Measurements from ENCODE around the gene ARHGAP4.

DNA sequence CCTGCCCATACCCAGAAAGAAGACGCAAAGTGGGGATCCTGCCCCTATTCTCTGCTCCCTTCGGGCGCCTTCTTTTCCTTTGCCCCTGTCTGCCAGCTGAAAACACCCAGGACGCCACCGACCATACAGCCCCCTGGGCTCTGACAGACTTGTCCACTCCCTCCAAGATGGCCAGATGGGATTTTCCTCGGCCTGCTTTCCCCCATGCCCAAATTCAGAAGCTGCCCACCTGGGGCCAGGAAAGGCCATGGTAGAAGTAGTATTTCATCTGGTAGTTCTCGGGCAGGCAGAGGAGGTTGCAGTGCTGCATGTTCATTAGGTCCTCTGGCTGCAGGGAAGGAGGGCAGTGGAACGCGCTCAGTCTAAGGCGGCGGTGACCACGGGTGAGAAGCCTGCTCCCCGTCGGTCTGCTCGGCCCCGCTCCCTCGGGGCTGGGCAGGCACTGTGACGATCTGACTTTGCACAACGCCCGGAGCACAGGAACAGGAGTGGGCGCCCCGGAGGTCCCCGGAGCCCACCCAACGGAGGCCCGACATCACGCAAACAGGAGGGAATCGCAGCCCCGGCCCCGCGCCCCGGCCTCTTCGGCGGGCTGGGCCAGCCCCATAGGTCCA, 8.2 kb upstream of the ARHGAP4 start:
- TF ChIP-seq NFIC (IDR thresholded peaks at IDR 0.05): no peak
- no peak for TF ChIP-seq EP300 (IDR thresholded peaks at IDR 0.05; ENCODE audit: borderline replicate concordance)
- TF ChIP-seq, protein P1, sequence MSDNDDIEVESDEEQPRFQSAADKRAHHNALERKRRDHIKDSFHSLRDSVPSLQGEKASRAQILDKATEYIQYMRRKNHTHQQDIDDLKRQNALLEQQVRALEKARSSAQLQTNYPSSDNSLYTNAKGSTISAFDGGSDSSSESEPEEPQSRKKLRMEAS (IDR thresholded peaks at IDR 0.05): no peak
- no peak for TF ChIP-seq CEBPB (IDR thresholded peaks at IDR 0.05)
- no peak for TF ChIP-seq YY1 (IDR thresholded peaks at IDR 0.05; ENCODE audit: low read depth)
- TF ChIP-seq RAD21 (IDR thresholded peaks at IDR 0.05; ENCODE audit: low read depth): no peak
- TF ChIP-seq, protein P2, sequence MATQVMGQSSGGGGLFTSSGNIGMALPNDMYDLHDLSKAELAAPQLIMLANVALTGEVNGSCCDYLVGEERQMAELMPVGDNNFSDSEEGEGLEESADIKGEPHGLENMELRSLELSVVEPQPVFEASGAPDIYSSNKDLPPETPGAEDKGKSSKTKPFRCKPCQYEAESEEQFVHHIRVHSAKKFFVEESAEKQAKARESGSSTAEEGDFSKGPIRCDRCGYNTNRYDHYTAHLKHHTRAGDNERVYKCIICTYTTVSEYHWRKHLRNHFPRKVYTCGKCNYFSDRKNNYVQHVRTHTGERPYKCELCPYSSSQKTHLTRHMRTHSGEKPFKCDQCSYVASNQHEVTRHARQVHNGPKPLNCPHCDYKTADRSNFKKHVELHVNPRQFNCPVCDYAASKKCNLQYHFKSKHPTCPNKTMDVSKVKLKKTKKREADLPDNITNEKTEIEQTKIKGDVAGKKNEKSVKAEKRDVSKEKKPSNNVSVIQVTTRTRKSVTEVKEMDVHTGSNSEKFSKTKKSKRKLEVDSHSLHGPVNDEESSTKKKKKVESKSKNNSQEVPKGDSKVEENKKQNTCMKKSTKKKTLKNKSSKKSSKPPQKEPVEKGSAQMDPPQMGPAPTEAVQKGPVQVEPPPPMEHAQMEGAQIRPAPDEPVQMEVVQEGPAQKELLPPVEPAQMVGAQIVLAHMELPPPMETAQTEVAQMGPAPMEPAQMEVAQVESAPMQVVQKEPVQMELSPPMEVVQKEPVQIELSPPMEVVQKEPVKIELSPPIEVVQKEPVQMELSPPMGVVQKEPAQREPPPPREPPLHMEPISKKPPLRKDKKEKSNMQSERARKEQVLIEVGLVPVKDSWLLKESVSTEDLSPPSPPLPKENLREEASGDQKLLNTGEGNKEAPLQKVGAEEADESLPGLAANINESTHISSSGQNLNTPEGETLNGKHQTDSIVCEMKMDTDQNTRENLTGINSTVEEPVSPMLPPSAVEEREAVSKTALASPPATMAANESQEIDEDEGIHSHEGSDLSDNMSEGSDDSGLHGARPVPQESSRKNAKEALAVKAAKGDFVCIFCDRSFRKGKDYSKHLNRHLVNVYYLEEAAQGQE (IDR thresholded peaks at IDR 0.05; ENCODE audit: low read depth): no peak
